Trophoblast cell (in vitro differentiated cells and primary cell): ENCODE data around the gene ABR.
A peak's percentile ranks its signal among the peaks of the same experiment; 100 is the strongest.

Experiments used
- DNase-seq, 2 donors: peaks; one replicate each; pipeline ENCODE4 v3.0.0-alpha.2; 2016
- H2AFZ ChIP-seq: 2 replicates; pipeline ENCODE4 v1.6.1; 2013; ENCODE audit warnings: low read length, moderate library complexity, mild to moderate bottlenecking; ENCODE audit not compliant: insufficient read depth, poor library complexity
- H2AK5ac ChIP-seq: 2 replicates; pipeline ENCODE4 v1.6.1; 2013; ENCODE audit warnings: mild to moderate bottlenecking, low read length
- H2BK120ac ChIP-seq: 2 replicates; pipeline ENCODE4 v1.6.1; 2013; ENCODE audit warnings: low read length, mild to moderate bottlenecking, moderate library complexity; ENCODE audit not compliant: insufficient read depth, poor library complexity
- H2BK12ac ChIP-seq: 2 replicates; pipeline ENCODE4 v1.6.1; 2013; ENCODE audit warnings: mild to moderate bottlenecking, low read length, moderate library complexity
- H2BK5ac ChIP-seq: 2 replicates; pipeline ENCODE4 v1.6.1; 2013; ENCODE audit warnings: low read length, low read depth, moderate library complexity, mild to moderate bottlenecking; ENCODE audit not compliant: poor library complexity
- H3K14ac ChIP-seq: 2 replicates; pipeline ENCODE4 v1.6.1; 2013; ENCODE audit warnings: mild to moderate bottlenecking, low read length
- H3K18ac ChIP-seq: 2 replicates; pipeline ENCODE4 v1.6.1; 2013; ENCODE audit warnings: mild to moderate bottlenecking, low read length
- H3K23ac ChIP-seq: 2 replicates; pipeline ENCODE4 v1.6.1; 2013; ENCODE audit warnings: low read length
- H3K27ac ChIP-seq: 2 replicates; pipeline ENCODE4 v1.5.1; 2013; ENCODE audit warnings: low read depth, mild to moderate bottlenecking, inconsistent platforms, low read length, moderate library complexity
- H3K27me3 ChIP-seq: 2 replicates; pipeline ENCODE4 v1.6.1; 2013; ENCODE audit warnings: inconsistent platforms, mild to moderate bottlenecking, low read length, moderate library complexity; ENCODE audit not compliant: insufficient read depth
- H3K36me3 ChIP-seq, 2 experiments: 1 replicate in 1 of 2; 2 replicates in 1 of 2; pipeline ENCODE4 v1.6.1; 2013; ENCODE audit warnings: low read length in 2 of 2, mild to moderate bottlenecking in 2 of 2, moderate library complexity in 1 of 2; ENCODE audit not compliant: insufficient read depth in 2 of 2, control insufficient read depth in 1 of 2
- H3K4ac ChIP-seq: 2 replicates; pipeline ENCODE4 v1.6.1; 2013; ENCODE audit warnings: low read depth, mild to moderate bottlenecking, low read length, moderate library complexity
- H3K4me1 ChIP-seq, 2 experiments: 1 replicate in 1 of 2; 2 replicates in 1 of 2; pipeline ENCODE4 v1.6.1; 2013; ENCODE audit warnings: low read length in 2 of 2, mild to moderate bottlenecking in 2 of 2, moderate library complexity in 1 of 2; ENCODE audit not compliant: insufficient read depth in 2 of 2, control insufficient read depth in 1 of 2
- H3K4me2 ChIP-seq: 2 replicates; pipeline ENCODE4 v1.6.1; 2013; ENCODE audit warnings: inconsistent platforms, mild to moderate bottlenecking, low read length, moderate library complexity
- H3K4me3 ChIP-seq: 2 replicates; pipeline ENCODE4 v1.5.1; 2013; ENCODE audit warnings: mild to moderate bottlenecking, low read depth, low read length, inconsistent platforms
- H3K79me1 ChIP-seq: one replicate; pipeline ENCODE4 v1.6.1; 2013; ENCODE audit warnings: low read length
- H3K79me2 ChIP-seq: 2 replicates; pipeline ENCODE4 v1.6.1; 2013; ENCODE audit warnings: low read length, mild to moderate bottlenecking; ENCODE audit not compliant: control insufficient read depth, insufficient read depth, poor library complexity
- H3K9ac ChIP-seq: 2 replicates; pipeline ENCODE4 v1.6.1; 2013; ENCODE audit warnings: mild to moderate bottlenecking, low read length
- H3K9me3 ChIP-seq: 2 replicates; pipeline ENCODE4 v1.6.1; 2013; ENCODE audit warnings: low read depth, mild to moderate bottlenecking, control low read depth, inconsistent platforms, low read length; ENCODE audit not compliant: insufficient read depth
- H4K12ac ChIP-seq: 2 replicates; pipeline ENCODE4 v1.6.1; 2013; ENCODE audit warnings: low read depth, mild to moderate bottlenecking, low read length, moderate library complexity
- H4K8ac ChIP-seq: 2 replicates; pipeline ENCODE4 v1.6.1; 2013; ENCODE audit warnings: low read depth, mild to moderate bottlenecking, low read length, moderate library complexity
- H4K91ac ChIP-seq: one replicate; pipeline ENCODE4 v1.6.1; 2013; ENCODE audit warnings: low read depth, mild to moderate bottlenecking, low read length, moderate library complexity
- WGBS: extraction: QIAGEN DNeasy Blood & Tissue Kit; methylation state at CpG from one replicate; pipeline ENCODE4 v1.1.7; 2013; ENCODE audit warnings: missing lambda C conversion rate; ENCODE audit not compliant: insufficient read length, insufficient coverage; ENCODE audit errors: extremely low coverage; 5-methylcytosine and 5-hydroxymethylcytosine counted together

ABR gene

GRCh38 chr17:1206026-1206777, 26.4 kb upstream of the ABR start:
- no peak overlapping the region for H2AFZ ChIP-seq
- peaks cover 2% of the 10 kb centered on the region for H3K9me3 ChIP-seq
- no peak overlapping the region for H2AK5ac ChIP-seq
- H2BK120ac ChIP-seq = no peak overlapping the region
- WGBS = no CpG with 5 or more reads among the region's 12 CpGs
- peaks cover 1% of the 10 kb centered on the region for H3K79me2 ChIP-seq
- no peak overlapping the region for H2BK5ac ChIP-seq
- H4K91ac ChIP-seq = no peak overlapping the region
- H4K12ac ChIP-seq = no peak overlapping the region
- no peak overlapping the region for H3K9ac ChIP-seq
- H4K8ac ChIP-seq = no peak overlapping the region
- H3K4me3 ChIP-seq = no peak overlapping the region
- H2BK12ac ChIP-seq = no peak overlapping the region
- H3K4me1 ChIP-seq = peaks cover 5 to 7% of the 10 kb centered on the region in 2 experiments
- no peak overlapping the region for H3K18ac ChIP-seq
- no peak overlapping the region for H3K4me2 ChIP-seq
- no peak overlapping the region for H3K14ac ChIP-seq
- no peak overlapping the region for H3K4ac ChIP-seq
- H3K27me3 ChIP-seq = no peaks in the 10 kb centered on the region
- peak; percentile 16 to 36 for DNase-seq
- H3K23ac ChIP-seq = no peak overlapping the region
- H3K79me1 ChIP-seq = peaks cover 5% of the 10 kb centered on the region
- H3K27ac ChIP-seq = no peak overlapping the region
- H3K36me3 ChIP-seq = no peaks in the 10 kb centered on the region

- peaks cover 2% of the 10 kb centered on the region for H3K9me3 ChIP-seq
- no peak overlapping the region for H2BK120ac ChIP-seq
- no peak overlapping the region for H2BK5ac ChIP-seq
- no peak overlapping the region for H2BK12ac ChIP-seq
- H4K12ac ChIP-seq = peak overlapping the region; percentile 74
- no peak overlapping the region for H3K4ac ChIP-seq
- peak overlapping the region; percentile 5 for H4K91ac ChIP-seq
- no peak overlapping the region for H3K4me3 ChIP-seq
- H3K79me1 ChIP-seq = peaks cover 5% of the 10 kb centered on the region
- H3K79me2 ChIP-seq = peaks cover 1% of the 10 kb centered on the region
- H3K14ac ChIP-seq = peak overlapping the region; percentile 68
- H4K8ac ChIP-seq = peak overlapping the region; percentile 74
- H3K27ac ChIP-seq = no peak overlapping the region
- H2AK5ac ChIP-seq = no peak overlapping the region
- H3K4me2 ChIP-seq = peak overlapping the region; percentile 80
- H3K23ac ChIP-seq = no peak overlapping the region
- DNase-seq = peak; percentile 27 to 51
- H3K4me1 ChIP-seq = peaks cover 5 to 7% of the 10 kb centered on the region in 2 experiments
- no peak overlapping the region for H3K9ac ChIP-seq
- H2AFZ ChIP-seq = peak overlapping the region; percentile 56
- H3K18ac ChIP-seq = peak overlapping the region; percentile 21
- no peaks in the 10 kb centered on the region for H3K36me3 ChIP-seq
- H3K27me3 ChIP-seq = no peaks in the 10 kb centered on the region
- WGBS = no CpG with 5 or more reads among the region's 19 CpGs
Measured at GRCh38 chr17:1203967-1204291, 24.1 kb upstream of the ABR start.

GRCh38 chr17:1203111-1203966, 23.6 kb upstream of the ABR start:
- H3K4me3 ChIP-seq = peak overlapping the region; percentile 65
- peak overlapping the region; percentile 74 for H4K12ac ChIP-seq
- H3K14ac ChIP-seq = peak overlapping the region; percentile 80
- H4K91ac ChIP-seq = no peak overlapping the region
- H2BK120ac ChIP-seq = no peak overlapping the region
- H4K8ac ChIP-seq = peak overlapping the region; percentile 74
- no CpG with 5 or more reads among the region's 91 CpGs for WGBS
- no peaks in the 10 kb centered on the region for H3K36me3 ChIP-seq
- peak overlapping the region; percentile 21 for H3K18ac ChIP-seq
- no peak overlapping the region for H2BK5ac ChIP-seq
- H3K4me2 ChIP-seq = peak overlapping the region; percentile 80
- H3K27me3 ChIP-seq = no peaks in the 10 kb centered on the region
- peak overlapping the region; percentile 25 for H3K9ac ChIP-seq
- H3K79me2 ChIP-seq = peaks cover 1% of the 10 kb centered on the region
- H3K9me3 ChIP-seq = peaks cover 2% of the 10 kb centered on the region
- H2BK12ac ChIP-seq = peak overlapping the region; percentile 81
- H3K23ac ChIP-seq = no peak overlapping the region
- peak overlapping the region; percentile 56 for H2AFZ ChIP-seq
- H3K4ac ChIP-seq = peak overlapping the region; percentile 35
- H3K79me1 ChIP-seq = peaks cover 5% of the 10 kb centered on the region
- H3K27ac ChIP-seq = no peak overlapping the region
- peaks cover 5 to 7% of the 10 kb centered on the region in 2 experiments for H3K4me1 ChIP-seq
- peak; percentile 71 to 75 for DNase-seq
- H2AK5ac ChIP-seq = no peak overlapping the region

- H3K18ac ChIP-seq = no peak overlapping the region
- H4K91ac ChIP-seq = no peak overlapping the region
- H3K4ac ChIP-seq = no peak overlapping the region
- H3K27me3 ChIP-seq = no peaks in the 10 kb centered on the region
- no peak overlapping the region for H2BK5ac ChIP-seq
- no peak overlapping the region for H2AFZ ChIP-seq
- no peaks in the 10 kb centered on the region for H3K36me3 ChIP-seq
- H3K14ac ChIP-seq = no peak overlapping the region
- peaks cover 4% of the 10 kb centered on the region for H3K9me3 ChIP-seq
- no peak overlapping the region for H3K23ac ChIP-seq
- no peak overlapping the region for H4K12ac ChIP-seq
- H2AK5ac ChIP-seq = no peak overlapping the region
- no peak overlapping the region for H3K27ac ChIP-seq
- no peak overlapping the region for H2BK12ac ChIP-seq
- peaks cover 5% of the 10 kb centered on the region for H3K79me1 ChIP-seq
- no CpG with 5 or more reads among the region's 5 CpGs for WGBS
- H2BK120ac ChIP-seq = no peak overlapping the region
- no peak overlapping the region for H3K4me3 ChIP-seq
- H3K4me2 ChIP-seq = no peak overlapping the region
- no peak overlapping the region for H4K8ac ChIP-seq
- no peak overlapping the region for H3K9ac ChIP-seq
- peaks cover 5 to 7% of the 10 kb centered on the region in 2 experiments for H3K4me1 ChIP-seq
- no peak for DNase-seq
- peaks cover 1% of the 10 kb centered on the region for H3K79me2 ChIP-seq
Measured at GRCh38 chr17:1202291-1202690, 22.5 kb upstream of the ABR start.
